HL-60/S4 (cell line): ENCODE results near the gene PRMT2.

ENCODE experiments used
- in situ Hi-C: fragments of 300-500 bp; cut with MboI; formaldehyde crosslinking; loops from 2 replicates; pipeline ENCODE4 v1.14.3; 2022; ENCODE audit warnings: low sequenced_read_pairs

Gene PRMT2

DNA sequence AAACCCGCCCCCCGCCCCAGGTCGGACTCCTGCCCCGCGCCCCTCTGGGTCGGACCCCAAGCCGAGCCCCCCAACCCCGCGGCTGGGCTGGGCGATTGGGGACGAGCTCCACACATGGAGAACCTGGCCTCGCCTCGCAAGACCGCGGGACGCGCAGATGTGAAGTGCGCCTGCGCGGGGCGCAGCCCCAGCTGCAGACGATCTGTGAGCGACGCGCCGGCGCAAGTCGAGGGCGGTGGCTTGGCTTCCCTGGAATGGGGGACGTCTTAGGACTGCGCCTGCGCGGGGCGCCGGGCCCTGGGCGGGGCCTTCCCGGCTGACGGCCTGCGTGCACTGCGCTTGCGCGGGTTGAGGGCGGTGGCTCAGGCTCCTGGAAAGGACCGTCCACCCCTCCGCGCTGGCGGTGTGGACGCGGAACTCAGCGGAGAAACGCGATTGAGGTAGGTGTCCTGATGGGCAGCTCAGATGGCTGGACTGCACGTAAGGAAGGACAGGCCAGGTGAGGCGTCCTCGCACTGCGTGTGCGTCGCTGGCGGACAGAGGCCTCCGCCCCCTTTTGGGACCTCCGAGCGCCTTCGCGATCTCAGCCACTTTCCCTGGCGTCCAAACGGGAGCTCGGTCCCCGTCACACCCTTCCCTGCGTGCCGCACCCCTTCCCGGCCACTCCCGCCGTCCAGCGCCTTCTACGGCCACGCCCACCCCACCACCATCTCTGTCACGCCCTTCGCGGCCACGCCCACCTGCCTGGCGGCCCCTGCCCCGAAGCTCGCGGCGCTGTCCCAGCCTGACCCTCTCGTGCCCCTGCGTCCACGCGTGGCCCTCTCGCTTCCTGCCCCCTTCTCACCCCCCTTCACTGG, at the start of gene PRMT2:
TSS of gene PRMT2 (plus strand) at position 351 of the 857 bp plus-strand sequence. CDS start 1,278 bp downstream, outside the sequence.
- in situ Hi-C loops: no loop called here

DNA sequence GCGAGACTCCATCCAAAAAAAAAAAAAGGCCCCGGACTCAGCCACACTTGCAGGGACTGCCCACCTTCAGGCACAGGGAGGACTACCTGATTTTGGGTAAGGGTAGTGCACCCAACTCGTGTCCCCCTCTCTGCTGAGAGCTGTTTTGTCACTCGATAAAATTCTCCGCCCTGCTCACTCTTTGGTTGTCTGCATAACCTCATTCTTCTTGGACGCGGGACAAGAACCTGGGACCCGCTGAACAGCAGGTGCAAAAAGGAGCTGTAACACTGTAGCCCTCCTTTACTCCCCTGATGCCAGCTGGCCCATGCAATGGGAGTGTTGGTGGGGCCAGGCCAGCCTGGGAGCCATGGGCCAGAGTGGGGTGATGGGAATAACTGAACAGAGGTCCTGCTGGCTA, 41.2 kb upstream of the PRMT2 start:
- in situ Hi-C loops: no loop called here

DNA sequence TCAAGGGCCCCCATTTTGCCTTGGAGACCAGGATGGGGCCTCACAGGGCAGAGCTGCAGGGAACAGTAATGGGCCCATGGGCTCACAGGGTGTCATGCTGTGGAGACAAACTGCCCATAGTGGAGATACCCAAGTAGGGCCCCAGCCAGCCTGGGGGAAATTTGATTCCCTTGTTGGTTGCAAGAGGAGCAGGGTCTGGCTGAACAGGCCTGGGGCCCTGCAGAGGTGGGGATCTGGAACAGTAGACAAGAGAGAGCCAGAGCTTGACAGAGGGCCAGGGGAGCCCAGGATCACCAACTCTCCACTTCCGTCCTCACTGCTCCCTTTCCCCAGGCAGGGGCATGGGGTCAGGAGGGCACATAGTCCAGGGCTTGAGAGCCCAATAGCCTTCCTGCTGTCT, 39.3 kb upstream of the PRMT2 start:
- in situ Hi-C loops: no loop called here

DNA sequence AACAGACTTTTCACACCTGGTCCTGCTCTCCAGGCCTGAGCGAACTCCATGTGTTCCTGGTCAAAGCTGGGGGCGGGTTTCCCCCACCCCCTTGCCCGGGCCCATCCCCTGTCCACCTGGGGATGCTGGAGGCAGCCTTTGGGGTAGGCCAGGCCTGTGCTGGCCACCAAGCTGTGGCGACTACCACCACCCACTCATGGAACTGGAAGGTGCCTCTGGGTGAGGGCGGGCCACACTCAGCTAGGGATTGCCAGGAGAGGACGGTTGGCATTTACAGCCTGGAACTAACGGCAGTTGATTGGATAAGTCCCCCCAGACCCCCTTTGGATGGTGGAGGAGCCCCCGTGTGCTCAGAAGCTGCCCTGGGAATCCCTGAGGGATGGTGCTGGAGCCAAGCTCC, 38.4 kb upstream of the PRMT2 start:
- in situ Hi-C loops: no loop called here

DNA sequence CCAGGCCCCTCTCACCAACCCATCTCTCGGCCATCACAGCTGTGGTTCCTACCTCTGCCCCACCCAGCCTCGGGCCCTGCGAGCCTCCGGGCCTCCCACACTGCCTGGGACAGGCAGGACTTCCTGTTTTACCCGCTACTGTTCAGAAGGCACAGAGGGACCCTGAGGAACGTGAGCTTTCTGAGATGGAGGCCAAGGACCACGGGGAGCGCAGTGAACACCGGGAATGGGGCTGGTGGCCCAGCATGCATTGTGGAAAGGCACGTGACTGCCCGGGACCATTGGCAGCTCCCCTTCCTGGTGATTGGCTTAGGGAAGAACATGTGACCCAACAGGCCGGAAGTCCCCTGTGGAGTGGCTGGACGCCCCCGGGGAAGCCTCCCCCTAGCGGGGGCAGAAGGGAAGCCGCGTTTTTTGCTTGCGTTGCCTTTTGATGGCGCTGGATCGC, 37.6 kb upstream of the PRMT2 start:
- in situ Hi-C loops: no loop called here

DNA sequence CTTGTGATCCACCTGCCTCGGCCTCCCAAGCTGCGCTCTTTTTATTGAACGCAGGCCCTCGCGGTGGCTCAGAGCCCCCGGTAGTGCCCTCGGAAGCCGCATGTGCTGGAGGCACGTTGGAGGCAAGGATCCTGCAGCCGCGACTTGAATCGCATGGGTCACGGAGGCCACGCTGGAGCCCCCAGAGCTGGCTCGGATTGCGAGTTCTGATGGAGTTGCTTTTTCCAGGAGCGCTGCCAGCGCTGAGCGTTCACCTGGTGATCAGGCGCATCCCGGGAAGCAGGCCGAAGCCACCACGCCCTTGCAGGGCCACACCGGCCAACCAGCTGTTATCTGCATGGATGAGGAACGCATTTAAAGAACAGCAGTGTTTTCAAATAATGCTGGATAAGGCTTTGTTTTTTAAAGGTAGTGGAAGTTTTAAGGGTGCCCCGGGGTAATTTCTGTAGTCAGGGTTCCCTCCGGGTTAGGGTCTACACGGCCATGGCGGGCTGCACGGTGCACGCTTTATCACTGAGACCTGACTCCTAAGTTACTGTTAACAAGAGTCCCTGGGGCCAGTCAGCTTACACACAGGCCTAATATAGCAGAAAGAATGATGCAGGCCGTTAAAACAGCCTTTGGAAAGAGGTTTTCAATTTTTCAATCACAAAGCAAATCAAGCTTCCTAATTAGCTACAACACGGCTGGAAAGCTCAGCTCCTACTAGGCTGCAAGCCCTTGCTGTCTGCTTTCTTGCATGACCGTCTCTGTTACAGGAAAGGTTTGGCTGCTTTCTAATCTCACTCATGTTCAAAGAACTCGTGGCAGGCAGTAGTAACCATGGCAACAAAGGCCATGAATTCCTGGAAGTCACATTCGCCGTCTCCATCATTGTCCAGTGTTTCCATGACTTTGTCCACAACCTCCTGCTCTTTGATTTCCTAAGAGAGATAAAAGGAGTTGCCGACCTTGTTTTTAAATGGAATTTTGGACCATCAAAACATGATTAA, 36.6 kb upstream of the PRMT2 start:
- in situ Hi-C loops: no loop called here

DNA sequence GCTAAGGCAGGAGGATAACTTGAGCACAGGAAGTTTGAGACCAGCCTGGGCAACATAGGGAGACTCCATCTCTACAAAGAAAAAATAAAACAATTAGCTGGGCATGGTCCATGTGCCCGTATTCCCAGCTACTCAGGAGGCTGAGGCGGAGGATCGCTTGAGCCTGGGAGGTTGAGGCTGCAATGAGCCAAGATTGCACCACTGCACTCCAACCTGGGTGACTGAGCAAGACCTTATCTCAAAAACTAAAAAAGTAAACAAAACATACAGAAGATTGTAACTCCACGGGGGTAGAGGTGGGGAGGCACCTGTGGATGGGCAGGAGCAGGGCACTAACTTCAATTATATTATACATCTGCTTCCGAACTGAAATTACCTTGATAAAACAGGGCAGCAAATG, 35.2 kb upstream of the PRMT2 start:
- in situ Hi-C loops: no loop called here

DNA sequence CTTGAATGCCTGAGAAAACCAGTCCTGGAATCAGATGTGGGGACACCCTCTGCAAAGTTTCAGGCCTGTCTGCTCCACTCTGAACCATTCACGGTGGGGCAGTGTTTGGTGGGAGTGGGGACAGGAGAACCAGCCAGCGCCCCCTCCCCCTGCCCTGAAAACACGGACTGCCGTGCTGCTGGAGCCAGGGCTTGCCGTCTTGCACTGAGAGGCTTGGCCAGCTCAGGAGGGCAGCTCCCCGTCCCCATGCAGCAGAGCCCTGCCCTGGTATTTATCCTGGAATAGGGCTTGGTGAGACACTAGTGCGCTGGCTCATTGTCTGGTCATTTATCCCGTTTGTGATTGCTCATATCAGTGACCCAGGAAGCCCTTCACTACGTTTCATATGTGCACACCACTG, 34.5 kb upstream of the PRMT2 start:
- in situ Hi-C loops: no loop called here

DNA sequence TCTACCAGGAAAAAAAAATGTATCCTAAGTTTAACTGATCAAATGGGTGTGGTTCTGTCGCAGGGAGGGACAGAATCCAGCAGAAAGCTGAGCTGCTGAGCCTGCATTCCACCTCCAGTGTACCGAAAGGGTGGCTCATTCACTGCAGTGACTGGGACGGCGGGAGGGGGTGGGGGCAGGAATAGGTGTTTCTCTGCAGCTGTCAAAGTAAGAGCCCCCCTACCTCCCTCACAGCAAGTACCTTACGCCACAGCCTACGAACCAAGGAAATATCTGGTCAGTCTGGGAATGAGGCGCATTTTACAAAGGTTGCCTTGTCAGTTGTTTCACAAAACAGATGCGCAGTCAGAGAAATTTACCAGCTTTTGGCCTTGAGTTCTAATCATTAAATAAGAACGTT, 32.2 kb upstream of the PRMT2 start:
- in situ Hi-C loops: no loop called here

DNA sequence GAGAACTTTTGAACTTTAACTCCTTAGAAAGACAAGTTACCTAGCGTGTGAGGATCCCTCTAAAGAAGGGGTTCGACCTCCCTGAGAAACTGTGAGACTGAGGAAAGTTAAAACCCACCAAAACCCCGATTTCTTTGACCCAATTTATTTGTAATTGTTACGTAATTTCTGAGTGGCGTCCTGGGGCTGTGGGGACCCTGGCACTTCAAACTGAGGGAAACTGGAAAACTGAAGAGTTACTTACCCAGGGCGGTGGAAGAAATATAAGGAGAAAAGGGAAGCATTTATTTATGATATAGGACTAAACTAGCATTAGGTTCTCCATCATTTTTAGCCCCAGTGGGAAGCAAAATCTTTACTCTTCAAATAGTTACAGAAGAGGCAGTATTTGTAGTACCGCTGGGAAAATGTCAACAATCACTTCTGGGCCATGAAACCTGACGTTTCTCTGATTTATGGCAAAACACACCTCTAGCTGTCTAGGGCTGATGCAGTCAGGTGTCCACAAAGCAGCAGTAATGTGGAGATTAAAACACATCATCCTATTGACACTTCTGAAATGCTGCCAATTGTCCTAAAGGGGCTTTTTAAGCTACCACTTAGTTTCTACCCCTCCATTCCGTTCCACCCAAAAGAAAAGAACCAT, 31.0 kb upstream of the PRMT2 start:
- in situ Hi-C loops: no loop called here

DNA sequence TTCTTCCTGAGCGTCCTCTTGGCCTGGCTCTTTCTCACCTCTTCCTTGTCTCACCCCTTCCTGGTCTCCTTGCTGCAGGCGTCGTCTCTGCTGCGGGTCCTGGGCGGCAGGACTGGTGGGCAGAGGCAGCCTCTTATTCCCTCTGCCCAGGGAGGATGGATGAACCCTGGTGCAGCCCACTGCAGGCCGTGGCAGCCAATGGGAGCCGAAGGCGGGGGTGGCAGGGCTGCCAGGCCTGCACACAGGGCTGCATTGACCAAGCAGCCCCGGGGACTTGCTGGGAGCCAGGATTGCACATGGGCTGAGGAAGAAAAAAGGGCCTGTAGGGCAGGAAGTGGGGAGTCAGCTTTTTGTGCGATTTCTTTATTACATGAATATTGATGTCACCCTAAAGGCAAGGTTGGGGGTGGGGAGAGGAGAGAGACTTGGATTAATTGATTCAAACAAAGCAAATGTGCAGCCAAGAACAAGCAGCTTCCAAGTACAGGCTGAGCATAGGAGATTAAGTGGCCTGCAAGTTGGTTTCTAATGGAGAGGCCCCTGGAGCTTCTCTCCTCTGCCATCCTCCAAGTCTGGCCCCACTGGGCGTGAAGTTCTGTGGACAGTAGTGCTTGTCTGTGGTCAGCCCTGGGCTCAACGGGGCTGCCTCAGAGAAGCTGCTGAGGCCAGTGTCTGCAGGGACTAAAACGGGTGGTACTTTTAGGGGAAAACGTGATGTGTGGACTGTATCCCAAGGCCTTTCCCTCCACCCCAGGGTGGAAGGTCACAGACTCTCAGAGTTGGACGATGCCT, 30.3 kb upstream of the PRMT2 start, which contains the start of gene S100B:
TSS of gene S100B (minus strand) at position 108 of the 792 bp plus-strand sequence. CDS start 2,667 bp downstream, outside the sequence.
- in situ Hi-C loops: no loop called here

DNA sequence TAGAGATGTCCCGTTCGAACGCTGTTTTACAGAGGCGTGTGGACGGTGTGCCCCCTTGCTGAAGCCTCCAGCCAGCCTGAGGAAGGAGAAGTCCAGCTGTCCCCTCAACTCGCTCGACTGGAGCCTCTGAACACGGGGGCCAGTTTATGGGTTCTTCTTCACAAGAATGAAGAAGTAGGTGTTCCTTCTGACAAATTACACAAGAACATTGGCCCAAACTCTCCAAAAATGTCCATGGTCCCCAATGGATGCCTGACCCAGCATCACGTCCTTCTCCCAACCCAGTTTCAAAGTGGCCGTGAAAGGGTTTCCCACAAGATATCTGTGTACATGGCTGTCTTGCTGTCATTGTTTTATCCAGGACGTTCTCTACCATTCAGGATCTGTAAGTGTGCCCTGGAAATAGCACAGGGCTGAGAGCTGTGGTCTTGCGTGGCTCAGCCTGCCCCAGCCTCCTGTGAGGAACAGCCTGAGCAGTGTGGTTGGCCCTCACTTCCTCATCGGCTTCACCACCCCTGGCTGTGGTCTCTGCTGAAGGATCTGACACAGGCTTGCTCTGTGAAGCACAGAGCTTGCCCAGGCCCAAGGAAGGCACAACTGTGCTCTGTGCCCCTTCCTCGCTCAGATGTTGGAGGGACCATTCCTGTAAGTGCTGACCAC, 29.6 kb upstream of the PRMT2 start:
- in situ Hi-C loops: no loop called here

DNA sequence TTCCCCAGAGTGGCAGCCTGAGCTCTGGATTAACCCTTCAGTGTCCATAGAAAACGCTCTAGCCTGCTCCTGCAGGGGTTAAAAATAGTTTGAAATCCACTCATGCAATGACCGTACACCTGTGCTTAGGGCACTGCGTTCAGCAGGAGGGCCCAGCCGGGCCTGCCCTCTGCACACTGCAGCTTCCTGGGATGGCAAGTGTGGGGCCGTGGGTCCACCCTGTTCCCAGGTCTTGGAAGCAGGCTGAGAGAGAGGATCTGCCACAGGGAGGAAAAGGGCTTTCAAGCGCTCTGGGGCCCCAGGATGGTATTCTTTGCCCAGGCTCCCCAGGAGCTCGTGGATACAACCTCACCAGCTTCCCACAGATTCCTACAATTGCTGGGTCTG, 29.1 kb upstream of the PRMT2 start:
- in situ Hi-C loops: no loop called here

DNA sequence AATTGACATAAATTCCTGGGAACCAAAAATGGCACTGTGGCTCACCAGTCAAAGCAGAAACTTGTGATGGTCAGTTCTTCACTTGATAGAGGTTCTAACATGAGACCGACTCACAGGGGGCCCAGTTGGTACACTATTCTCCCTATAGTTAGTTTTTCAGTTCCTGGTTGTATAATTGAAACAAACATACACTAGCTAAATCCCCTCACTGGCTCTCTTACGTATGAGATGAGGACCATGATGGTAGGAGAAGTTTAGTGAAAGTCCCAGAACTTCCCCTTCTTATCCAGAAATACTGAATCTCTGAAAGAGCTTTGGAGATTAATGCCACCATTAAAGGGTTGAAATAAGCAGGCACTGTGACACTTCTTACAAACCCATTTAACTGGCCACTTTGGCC, 27.8 kb upstream of the PRMT2 start:
- in situ Hi-C loops: no loop called here

DNA sequence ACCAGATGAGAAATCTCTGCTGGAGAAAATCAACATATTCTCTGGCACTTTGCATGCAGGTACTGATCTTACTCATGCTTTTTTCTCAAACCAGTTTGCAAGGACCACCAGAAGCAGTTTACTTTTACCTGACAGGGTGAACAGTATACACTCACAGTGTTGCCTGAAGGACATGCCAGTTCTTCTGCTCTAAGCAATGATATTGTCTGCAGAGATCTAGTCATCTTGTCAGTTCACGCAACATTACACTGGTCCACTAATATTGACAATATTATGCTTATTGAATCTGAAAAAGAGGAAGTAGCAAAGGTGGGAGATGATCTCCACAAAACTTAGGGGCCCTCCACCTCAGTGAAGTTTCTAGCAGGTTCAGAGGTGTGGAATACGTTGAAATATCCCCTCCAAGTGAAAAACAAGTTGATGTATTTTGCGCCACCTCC, 26.8 kb upstream of the PRMT2 start:
- in situ Hi-C loops: no loop called here

DNA sequence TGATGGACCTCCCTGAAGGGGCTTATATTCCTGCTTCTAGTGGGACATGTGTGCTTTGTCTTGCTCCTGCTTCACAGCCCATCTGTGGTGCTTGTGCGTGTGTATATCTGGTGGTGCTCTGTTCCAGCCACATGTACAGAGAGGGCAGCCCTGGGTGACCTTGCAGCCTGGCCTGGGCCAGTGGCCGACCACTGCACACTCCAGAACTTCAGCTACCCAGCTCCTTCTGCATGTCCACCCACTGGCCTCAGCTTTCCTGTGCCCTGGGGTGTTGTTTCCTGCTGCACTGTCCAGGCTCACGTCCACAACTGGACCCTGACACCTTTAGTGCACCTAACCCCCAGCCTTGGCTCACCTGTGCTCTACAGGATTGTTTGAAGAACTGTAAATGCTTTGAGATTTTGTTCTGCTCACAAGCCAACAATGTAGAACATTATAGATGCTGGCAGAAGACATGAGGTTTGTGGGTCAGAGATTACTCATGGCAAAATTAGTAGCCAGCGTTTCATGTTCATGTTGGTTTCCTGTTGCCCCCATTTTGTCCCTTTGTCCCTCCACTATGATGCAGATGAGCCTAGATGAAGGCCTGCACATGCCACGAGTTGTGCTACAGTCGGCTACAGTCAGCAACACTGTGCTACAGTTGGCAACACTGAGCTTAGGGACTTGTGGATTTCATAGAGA, 25.3 kb upstream of the PRMT2 start:
- in situ Hi-C loops: no loop called here

DNA sequence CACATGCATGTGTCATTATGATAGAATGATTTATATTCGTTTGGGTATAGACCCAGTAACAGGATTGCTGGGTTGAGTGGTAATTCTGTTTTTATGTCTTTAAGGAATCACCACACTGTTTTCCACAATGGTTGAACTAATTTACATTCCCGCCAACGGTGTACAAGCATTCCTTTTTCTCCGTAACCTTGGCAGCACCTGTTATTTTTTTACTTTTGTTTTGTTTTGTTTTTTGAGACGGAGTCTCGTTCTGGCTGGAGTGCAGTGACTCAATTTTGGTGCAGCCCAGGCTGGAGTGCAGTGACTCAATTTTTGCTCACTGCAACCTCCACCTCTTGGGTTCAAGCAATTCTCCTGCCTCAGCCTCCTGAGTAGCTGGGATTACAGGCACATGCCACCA, 22.1 kb upstream of the PRMT2 start:
- in situ Hi-C loops: no loop called here

DNA sequence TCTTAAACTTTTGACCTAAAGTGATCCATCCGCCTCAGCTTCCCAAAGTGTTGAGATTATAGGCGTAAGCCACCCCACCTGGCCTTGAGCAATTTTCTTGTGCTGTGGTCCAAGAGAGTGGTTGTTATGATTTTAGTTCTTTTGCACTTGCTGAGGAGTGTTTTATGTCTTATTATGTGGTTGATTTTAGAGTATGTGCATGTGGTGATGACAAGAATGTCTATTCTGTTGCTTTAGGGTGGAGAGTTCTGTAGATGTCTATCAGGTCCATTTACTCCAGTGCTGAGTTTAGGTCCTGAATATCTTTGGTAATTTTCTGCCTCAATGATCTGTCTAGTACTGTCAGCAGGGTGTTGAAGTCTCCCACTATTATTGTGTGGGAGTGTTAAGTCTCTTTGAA, 19.4 kb upstream of the PRMT2 start:
- in situ Hi-C loops: no loop called here

DNA sequence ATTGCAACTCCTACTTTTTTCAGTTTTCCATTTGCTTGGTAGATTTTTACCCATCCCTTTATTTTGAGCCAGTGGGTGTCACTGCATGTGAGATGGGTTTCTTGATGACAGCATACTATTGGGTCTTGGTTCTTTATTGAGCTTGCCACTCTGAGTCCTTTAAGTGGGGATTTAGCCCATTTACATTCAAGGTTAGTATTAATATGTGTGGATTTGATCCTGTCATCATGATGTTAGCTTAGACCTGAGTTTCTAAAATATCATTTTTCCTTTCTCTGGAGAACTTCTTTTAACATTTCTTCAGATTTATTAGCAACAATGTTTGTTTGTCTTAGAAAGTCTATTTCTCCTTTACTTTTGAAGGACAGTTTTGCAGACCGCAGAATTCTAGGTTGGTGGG, 18.8 kb upstream of the PRMT2 start:
- in situ Hi-C loops: no loop called here
